IMR-90 (cell line): ENCODE results near the gene MAMDC4. TPM values are rescaled to one million over a fixed set of nuclear protein-coding genes. Genes with fewer than 3 reads are reported as not detected.

ENCODE experiments used
- ATAC-seq: fragments of 200-7000 bp; cut with Tn5 transposase; 2 replicates; pipeline ENCODE4 v1.9.1; 2020; ENCODE audit warnings: low read depth, mild to moderate bottlenecking, moderate library complexity
- BruUV-seq: library from RNA; stranded (reverse); fragments of 400-500 nt; replicated peaks from 2 replicates; lab custom pipeline; 2021; lab: Mats Ljungman, UMichigan
- CTCF ChIA-PET: fragments of 300-600 bp; formaldehyde crosslinking; extraction: SDS; loops from one replicate; lab custom pipeline; 2021; ENCODE audit warnings: antibody characterized with exemption; lab: Yijun Ruan, JAX
- POLR2A ChIA-PET: fragments of 300-600 bp; sonication (Branson Sonifier 250); formaldehyde crosslinking; loops from one replicate; lab custom pipeline; 2022; ENCODE audit warnings: antibody characterized with exemption; ENCODE audit not compliant: unreplicated experiment; lab: Charles Lee
- DNase-seq: peaks from one replicate; pipeline ENCODE4 v3.0.0; 2013
- H2AFZ ChIP-seq: replicated peaks from 2 replicates; pipeline ENCODE3; 2013; ENCODE audit warnings: low read length, mild to moderate bottlenecking; ENCODE audit not compliant: poor library complexity
- H2AK5ac ChIP-seq: 2 replicates; pipeline ENCODE4 v1.6.1; 2013; ENCODE audit warnings: low read depth, low read length, inconsistent platforms
- H2AK9ac ChIP-seq: replicated peaks from 2 replicates; pipeline ENCODE3; 2013; ENCODE audit warnings: mild to moderate bottlenecking, low read depth, low read length, moderate library complexity; ENCODE audit not compliant: poor library complexity
- H2BK120ac ChIP-seq: 2 replicates; pipeline ENCODE4 v1.6.1; 2013; ENCODE audit warnings: low read depth, low read length, inconsistent platforms
- H2BK15ac ChIP-seq: 3 replicates; pipeline ENCODE4 v1.6.1; 2013; ENCODE audit warnings: low read depth, low read length, inconsistent platforms
- H2BK20ac ChIP-seq: 2 replicates; pipeline ENCODE4 v1.6.1; 2013; ENCODE audit warnings: low read depth, mild to moderate bottlenecking, inconsistent platforms, low read length, moderate library complexity
- H2BK5ac ChIP-seq: 2 replicates; pipeline ENCODE4 v1.6.1; 2013; ENCODE audit warnings: mild to moderate bottlenecking, low read depth, low read length, inconsistent platforms; ENCODE audit not compliant: poor library complexity, severe bottlenecking
- H3K14ac ChIP-seq: replicated peaks from 2 replicates; pipeline ENCODE4 v1.6.1; 2013; ENCODE audit warnings: low read depth, low read length, inconsistent platforms
- H3K18ac ChIP-seq: 2 replicates; pipeline ENCODE4 v1.6.1; 2013; ENCODE audit warnings: low read depth, low read length, control low read depth
- H3K23ac ChIP-seq: 2 replicates; pipeline ENCODE4 v1.6.1; 2013; ENCODE audit warnings: low read depth, low read length, inconsistent platforms
- H3K27ac ChIP-seq: 2 replicates; pipeline ENCODE4 v1.5.1; 2013; ENCODE audit warnings: mild to moderate bottlenecking, control low read depth, low read length; ENCODE audit not compliant: insufficient read depth
- H3K27me3 ChIP-seq: 2 replicates; pipeline ENCODE4 v1.6.1; 2013; ENCODE audit warnings: low read length; ENCODE audit not compliant: control insufficient read depth, insufficient read depth
- H3K36me3 ChIP-seq: 2 replicates; pipeline ENCODE4 v1.6.1; 2013; ENCODE audit warnings: low read length, mixed read lengths; ENCODE audit not compliant: control insufficient read depth, insufficient read depth
- H3K4ac ChIP-seq: 2 replicates; pipeline ENCODE4 v1.6.1; 2013; ENCODE audit warnings: low read depth, low read length, inconsistent platforms
- H3K4me1 ChIP-seq: 2 replicates; pipeline ENCODE4 v1.6.1; 2013; ENCODE audit warnings: low read length, mixed read lengths; ENCODE audit not compliant: control insufficient read depth, insufficient read depth
- H3K4me2 ChIP-seq: 2 replicates; pipeline ENCODE4 v1.6.1; 2013; ENCODE audit warnings: low read depth, mild to moderate bottlenecking, control low read depth, low read length, moderate library complexity
- H3K4me3 ChIP-seq: 2 replicates; pipeline ENCODE4 v1.5.1; 2013; ENCODE audit warnings: low read depth, mild to moderate bottlenecking, control low read depth, low read length, moderate library complexity; ENCODE audit not compliant: insufficient read depth
- H3K56ac ChIP-seq: 2 replicates; pipeline ENCODE4 v1.6.1; 2013; ENCODE audit warnings: low read length, inconsistent platforms; ENCODE audit not compliant: insufficient read depth; ENCODE audit errors: extremely low read depth
- H3K79me1 ChIP-seq, 2 experiments: 2 replicates each; pipeline ENCODE4 v1.6.1; 2013; ENCODE audit warnings: low read length in 2 of 2, inconsistent platforms in 1 of 2, low read depth in 1 of 2
- H3K9ac ChIP-seq: 2 replicates; pipeline ENCODE4 v1.6.1; 2013; ENCODE audit warnings: low read depth, low read length, control low read depth
- H3K9me1 ChIP-seq: 2 replicates; pipeline ENCODE4 v1.6.1; 2013; ENCODE audit warnings: low read length, inconsistent platforms; ENCODE audit not compliant: insufficient read depth
- H3K9me3 ChIP-seq: 2 replicates; pipeline ENCODE4 v1.6.1; 2013; ENCODE audit warnings: low read length; ENCODE audit not compliant: control insufficient read depth, insufficient read depth
- H4K20me1 ChIP-seq: 2 replicates; pipeline ENCODE4 v1.6.1; 2013; ENCODE audit warnings: low read length, inconsistent platforms; ENCODE audit not compliant: insufficient read depth
- H4K5ac ChIP-seq: 2 replicates; pipeline ENCODE4 v1.6.1; 2013; ENCODE audit warnings: mild to moderate bottlenecking, low read depth, low read length, control low read depth
- H4K8ac ChIP-seq, 2 experiments: 2 replicates each; pipeline ENCODE4 v1.6.1; 2013; ENCODE audit warnings: low read depth in 2 of 2, low read length in 2 of 2, control low read depth in 1 of 2, inconsistent platforms in 1 of 2
- H4K91ac ChIP-seq: 2 replicates; pipeline ENCODE4 v1.6.1; 2013; ENCODE audit warnings: low read depth, low read length, inconsistent platforms; ENCODE audit not compliant: insufficient read depth
- BHLHE40 ChIP-seq: fragments of 150-350 bp; IDR thresholded peaks from 2 replicates; pipeline ENCODE4 v1.6.1; 2016; ENCODE audit warnings: mild to moderate bottlenecking, low read depth, low read length
- CEBPB ChIP-seq: IDR thresholded peaks from 2 replicates; pipeline ENCODE4 v1.6.1; 2012; ENCODE audit warnings: low read depth, low read length, improper control_type of control experiment
- CHD1 ChIP-seq: IDR thresholded peaks from 2 replicates; pipeline ENCODE4 v1.6.1; 2012; ENCODE audit warnings: low read depth, low read length, improper control_type of control experiment
- FOS ChIP-seq: fragments of 150-350 bp; IDR thresholded peaks from 2 replicates; pipeline ENCODE4 v1.6.1; 2016; ENCODE audit warnings: low read depth, low read length
- MAFK ChIP-seq: IDR thresholded peaks from 2 replicates; pipeline ENCODE4 v1.6.1; 2012; ENCODE audit warnings: low read depth, low read length, improper control_type of control experiment
- MAZ ChIP-seq: IDR thresholded peaks from 2 replicates; pipeline ENCODE4 v1.6.1; 2012; ENCODE audit warnings: low read depth, mild to moderate bottlenecking, low read length, improper control_type of control experiment, moderate library complexity, borderline replicate concordance
- MXI1 ChIP-seq: IDR thresholded peaks from 2 replicates; pipeline ENCODE4 v1.6.1; 2012; ENCODE audit warnings: low read depth, mild to moderate bottlenecking, low read length, moderate library complexity, borderline replicate concordance
- NFE2L2 ChIP-seq: fragments of 150-350 bp; IDR thresholded peaks from 2 replicates; pipeline ENCODE4 v1.6.1; 2016; ENCODE audit warnings: low read depth, mild to moderate bottlenecking, low read length
- POLR2A ChIP-seq: IDR thresholded peaks from 2 replicates; pipeline ENCODE4 v1.6.1; 2012; ENCODE audit warnings: mild to moderate bottlenecking, low read depth, low read length
- RAD21 ChIP-seq: IDR thresholded peaks from 2 replicates; pipeline ENCODE4 v1.6.1; 2012; ENCODE audit warnings: low read length, improper control_type of control experiment
- RCOR1 ChIP-seq: IDR thresholded peaks from 2 replicates; pipeline ENCODE4 v1.6.1; 2012; ENCODE audit warnings: mild to moderate bottlenecking, low read length, improper control_type of control experiment; ENCODE audit not compliant: insufficient replicate concordance
- RFX5 ChIP-seq: IDR thresholded peaks from 2 replicates; pipeline ENCODE4 v1.8.0; 2012; ENCODE audit warnings: low read depth, mild to moderate bottlenecking, low read length, moderate library complexity
- SMC3 ChIP-seq: fragments of 150-350 bp; IDR thresholded peaks from 2 replicates; pipeline ENCODE4 v1.6.1; 2016; ENCODE audit warnings: low read depth, mild to moderate bottlenecking, antibody characterized with exemption, low read length, moderate library complexity
- WGBS, 2 experiments: methylation state at CpG; one replicate each; pipeline versions ENCODE4 v1.1.5 to v1.1.7; 2013; ENCODE audit warnings: missing lambda C conversion rate in 2 of 2; ENCODE audit not compliant: insufficient read length in 1 of 2; ENCODE audit errors: extremely low coverage in 2 of 2; 5-methylcytosine and 5-hydroxymethylcytosine counted together
- dilution Hi-C: fragments of 300-500 bp; cut with HindIII; formaldehyde crosslinking; loops from one replicate; pipeline ENCODE4 v1.14.3; 2018; ENCODE audit warnings: low sequenced_read_pairs; ENCODE audit not compliant: unreplicated experiment
- in situ Hi-C: fragments of 300-500 bp; cut with MboI; formaldehyde crosslinking; loops from 3 replicates; pipeline ENCODE4 v1.14.3; 2019; ENCODE audit warnings: low sequenced_read_pairs, inconsistent platforms, mixed read lengths
- intact Hi-C: fragments of 100-400 bp; cut with micrococcal nuclease; formaldehyde crosslinking; loops from 2 replicates; pipeline ENCODE4 v1.10.0; 2022
- polyA plus RNA-seq, 3 experiments: library from polyadenylated mRNA; depleted of rRNA; stranded (reverse); fragments of >200 nt; gene quantifications; 2 replicates each; pipeline ENCODE4 v1.2.3, GENCODE V29; 2012; ENCODE audit warnings: low replicate concordance in 1 of 3
- total RNA-seq: library from RNA; depleted of rRNA; stranded (reverse); fragments of >200 nt; gene quantifications from 2 replicates; pipeline ENCODE4 v1.2.3, GENCODE V29; 2012
- TF ChIP-seq, protein P1 (sequence below): fragments of 150-350 bp; IDR thresholded peaks from 2 replicates; pipeline ENCODE4 v1.6.1; 2016; ENCODE audit warnings: low read depth, mild to moderate bottlenecking, low read length, moderate library complexity, borderline replicate concordance
- TF ChIP-seq, protein P2 (sequence below): fragments of 150-350 bp; IDR thresholded peaks from 2 replicates; pipeline ENCODE4 v1.6.1; 2017; ENCODE audit warnings: mild to moderate bottlenecking, antibody characterized with exemption, low read length, low read depth
- TF ChIP-seq, protein P3 (sequence below): conservative IDR thresholded peaks from 2 replicates; pipeline ENCODE4 v1.5.1; 2012; ENCODE audit warnings: mild to moderate bottlenecking, low read depth, low read length, improper control_type of control experiment

Gene MAMDC4
- total and polyA plus RNA-seq, 2 of the 4 experiments (the other 2 are of a cell fraction), result 0.18 to 3.5 TPM

DNA sequence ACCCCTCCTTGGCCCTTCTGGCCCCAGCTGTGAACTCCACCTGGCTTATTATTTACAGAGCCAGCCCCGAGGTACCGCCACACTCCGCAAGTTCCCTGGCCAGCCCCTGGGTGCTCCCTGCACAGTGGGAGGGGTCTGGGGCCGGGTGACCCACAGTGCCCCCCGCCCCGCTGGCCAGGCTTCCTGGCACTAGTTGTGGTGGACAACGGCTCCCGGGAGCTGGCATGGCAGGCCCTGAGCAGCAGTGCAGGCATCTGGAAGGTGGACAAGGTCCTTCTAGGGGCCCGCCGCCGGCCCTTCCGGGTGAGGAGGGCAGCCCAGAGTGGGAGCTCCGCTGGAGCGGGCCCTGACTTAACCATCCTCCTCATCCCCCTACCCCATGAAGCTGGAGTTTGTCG, 3.9 kb downstream of the MAMDC4 start:
- no peak overlapping the region for H3K18ac ChIP-seq
- no peak overlapping the region for H2AFZ ChIP-seq
- H2BK15ac ChIP-seq, result no peak overlapping the region
- in situ Hi-C loops, result no loop called here
- H3K56ac ChIP-seq, result no peak overlapping the region
- H2AK5ac ChIP-seq, result no peak overlapping the region
- dilution Hi-C loops, result no loop called here
- H2BK20ac ChIP-seq, result no peak overlapping the region
- H3K4ac ChIP-seq, result no peak overlapping the region
- H2BK120ac ChIP-seq, result no peak overlapping the region
- BruUV-seq, result no TSS peak
- H3K4me2 ChIP-seq, result no peak overlapping the region
- H3K9me3 ChIP-seq, result no peaks in the 10 kb centered on the region
- H3K9ac ChIP-seq, result no peak overlapping the region
- peaks cover 8% of the 10 kb centered on the region for H3K4me1 ChIP-seq
- no peaks in the 10 kb centered on the region for H3K27me3 ChIP-seq
- no peak overlapping the region for H3K27ac ChIP-seq
- ATAC-seq (no peak), DNase-seq (no peak)
- intact Hi-C loops, result no loop called here
- H3K14ac ChIP-seq, result no peak overlapping the region
- H3K36me3 ChIP-seq, result peaks cover 12% of the 10 kb centered on the region
- POLR2A ChIA-PET, result no interaction called here
- WGBS, 2 experiments, result 84% methylated on average over 5 of the region's 15 CpGs; no CpG with 5 or more reads in 1 of the 2 experiments
- CTCF ChIA-PET, result no interaction called here
- no peak overlapping the region for H3K4me3 ChIP-seq
- H3K79me1 ChIP-seq, result peaks cover 0 to 14% of the 10 kb centered on the region in 2 experiments; a peak in 1 of 4 replicates
- H2AK9ac ChIP-seq, result no peak overlapping the region
- TF ChIP-seq CHD1 (no peak), MXI1 (no peak), FOS (no peak), MAFK (no peak), MAZ (no peak), POLR2A (no peak), SMC3 (no peak), RCOR1 (no peak), NFE2L2 (no peak), RFX5 (no peak), BHLHE40 (no peak), RAD21 (no peak), CEBPB (no peak)
- TF ChIP-seq, protein P1, sequence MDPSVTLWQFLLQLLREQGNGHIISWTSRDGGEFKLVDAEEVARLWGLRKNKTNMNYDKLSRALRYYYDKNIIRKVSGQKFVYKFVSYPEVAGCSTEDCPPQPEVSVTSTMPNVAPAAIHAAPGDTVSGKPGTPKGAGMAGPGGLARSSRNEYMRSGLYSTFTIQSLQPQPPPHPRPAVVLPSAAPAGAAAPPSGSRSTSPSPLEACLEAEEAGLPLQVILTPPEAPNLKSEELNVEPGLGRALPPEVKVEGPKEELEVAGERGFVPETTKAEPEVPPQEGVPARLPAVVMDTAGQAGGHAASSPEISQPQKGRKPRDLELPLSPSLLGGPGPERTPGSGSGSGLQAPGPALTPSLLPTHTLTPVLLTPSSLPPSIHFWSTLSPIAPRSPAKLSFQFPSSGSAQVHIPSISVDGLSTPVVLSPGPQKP, result no peak
- TF ChIP-seq, protein P2, sequence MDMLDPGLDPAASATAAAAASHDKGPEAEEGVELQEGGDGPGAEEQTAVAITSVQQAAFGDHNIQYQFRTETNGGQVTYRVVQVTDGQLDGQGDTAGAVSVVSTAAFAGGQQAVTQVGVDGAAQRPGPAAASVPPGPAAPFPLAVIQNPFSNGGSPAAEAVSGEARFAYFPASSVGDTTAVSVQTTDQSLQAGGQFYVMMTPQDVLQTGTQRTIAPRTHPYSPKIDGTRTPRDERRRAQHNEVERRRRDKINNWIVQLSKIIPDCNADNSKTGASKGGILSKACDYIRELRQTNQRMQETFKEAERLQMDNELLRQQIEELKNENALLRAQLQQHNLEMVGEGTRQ, result no peak
- TF ChIP-seq, protein P3, sequence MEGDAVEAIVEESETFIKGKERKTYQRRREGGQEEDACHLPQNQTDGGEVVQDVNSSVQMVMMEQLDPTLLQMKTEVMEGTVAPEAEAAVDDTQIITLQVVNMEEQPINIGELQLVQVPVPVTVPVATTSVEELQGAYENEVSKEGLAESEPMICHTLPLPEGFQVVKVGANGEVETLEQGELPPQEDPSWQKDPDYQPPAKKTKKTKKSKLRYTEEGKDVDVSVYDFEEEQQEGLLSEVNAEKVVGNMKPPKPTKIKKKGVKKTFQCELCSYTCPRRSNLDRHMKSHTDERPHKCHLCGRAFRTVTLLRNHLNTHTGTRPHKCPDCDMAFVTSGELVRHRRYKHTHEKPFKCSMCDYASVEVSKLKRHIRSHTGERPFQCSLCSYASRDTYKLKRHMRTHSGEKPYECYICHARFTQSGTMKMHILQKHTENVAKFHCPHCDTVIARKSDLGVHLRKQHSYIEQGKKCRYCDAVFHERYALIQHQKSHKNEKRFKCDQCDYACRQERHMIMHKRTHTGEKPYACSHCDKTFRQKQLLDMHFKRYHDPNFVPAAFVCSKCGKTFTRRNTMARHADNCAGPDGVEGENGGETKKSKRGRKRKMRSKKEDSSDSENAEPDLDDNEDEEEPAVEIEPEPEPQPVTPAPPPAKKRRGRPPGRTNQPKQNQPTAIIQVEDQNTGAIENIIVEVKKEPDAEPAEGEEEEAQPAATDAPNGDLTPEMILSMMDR, result no peak
- H3K23ac ChIP-seq, result no peak overlapping the region
- H3K9me1 ChIP-seq, result no peaks in the 10 kb centered on the region
- H4K5ac ChIP-seq, result no peak overlapping the region
- H4K20me1 ChIP-seq, result peaks cover 5% of the 10 kb centered on the region; the same call in 1 of the 2 replicates
- H4K8ac ChIP-seq, result no peak overlapping the region
- H2BK5ac ChIP-seq, result no peak overlapping the region
- H4K91ac ChIP-seq, result no peak overlapping the region
